Superior temporal gyrus (tissue), 1 donor: Measurements from ENCODE around the gene KLK15.
"Not testable (repeated sequence)": the region's sequence is repeated elsewhere in the genome, so short reads cannot be mapped to it uniquely, and the experiment has no call there.

ENCODE experiments used
- DNase-seq: peaks from one replicate; pipeline ENCODE4 v3.0.0-alpha.2; 2016; ENCODE audit errors: extremely low spot score

The KLK15 gene

GRCh38 chr19:50796634-50797428, 36.5 kb downstream of the KLK15 start:
- no peak for DNase-seq

- DNase-seq, result no peak
These were observed 37.2 kb downstream of the KLK15 start for GRCh38 chr19:50796128-50796633.

GRCh38 chr19:50795664-50796073, 37.7 kb downstream of the KLK15 start:
- DNase-seq, result no peak

- no peak for DNase-seq
These were observed 38.3 kb downstream of the KLK15 start for GRCh38 chr19:50794876-50795663.

- DNase-seq, result no peak
These were observed 39.1 kb downstream of the KLK15 start for GRCh38 chr19:50794074-50794875.

- no peak for DNase-seq
These were observed 39.8 kb downstream of the KLK15 start for GRCh38 chr19:50793558-50794065.

GRCh38 chr19:50792272-50793250, 40.8 kb downstream of the KLK15 start:
- DNase-seq, result no peak

- no peak for DNase-seq
These were observed 41.6 kb downstream of the KLK15 start for GRCh38 chr19:50791594-50792271.

GRCh38 chr19:50790922-50791467, 42.4 kb downstream of the KLK15 start:
- DNase-seq, result no peak

- DNase-seq, result no peak
These were observed 43.0 kb downstream of the KLK15 start, which contains the start of gene ACP4 for GRCh38 chr19:50790396-50790795. TSS of gene ACP4 (plus strand) at chr19:50790415. CDS start at chr19:50790415, 0 bp downstream.

- DNase-seq, result no peak
These were observed 48.0 kb downstream of the KLK15 start for GRCh38 chr19:50785329-50785728.

- DNase-seq, result no peak
These were observed 48.7 kb downstream of the KLK15 start for GRCh38 chr19:50784710-50785109.

- not testable (repeated sequence) for DNase-seq
These were observed 49.6 kb downstream of the KLK15 start for GRCh38 chr19:50783848-50784152.

GRCh38 chr19:50780753-50781435, 52.5 kb downstream of the KLK15 start:
- no peak for DNase-seq

GRCh38 chr19:50779504-50780457, 53.6 kb downstream of the KLK15 start:
- no peak for DNase-seq

- no peak for DNase-seq
These were observed 54.4 kb downstream of the KLK15 start for GRCh38 chr19:50778906-50779430.

GRCh38 chr19:50777830-50778303, 55.5 kb downstream of the KLK15 start:
- no peak for DNase-seq

- no peak for DNase-seq
These were observed 56.1 kb downstream of the KLK15 start for GRCh38 chr19:50777261-50777660.
